ENCODE measurements around the gene KRTAP4-8. TPM values are rescaled to one million over a fixed set of nuclear protein-coding genes. Genes with fewer than 3 reads are reported as not detected.
"Not testable (repeated sequence)": the region's sequence is repeated elsewhere in the genome, so short reads cannot be mapped to it uniquely, and the experiment has no call there.

Gene KRTAP4-8
- total RNA-seq, 1 donor from 2014 or later = not detected

DNA sequence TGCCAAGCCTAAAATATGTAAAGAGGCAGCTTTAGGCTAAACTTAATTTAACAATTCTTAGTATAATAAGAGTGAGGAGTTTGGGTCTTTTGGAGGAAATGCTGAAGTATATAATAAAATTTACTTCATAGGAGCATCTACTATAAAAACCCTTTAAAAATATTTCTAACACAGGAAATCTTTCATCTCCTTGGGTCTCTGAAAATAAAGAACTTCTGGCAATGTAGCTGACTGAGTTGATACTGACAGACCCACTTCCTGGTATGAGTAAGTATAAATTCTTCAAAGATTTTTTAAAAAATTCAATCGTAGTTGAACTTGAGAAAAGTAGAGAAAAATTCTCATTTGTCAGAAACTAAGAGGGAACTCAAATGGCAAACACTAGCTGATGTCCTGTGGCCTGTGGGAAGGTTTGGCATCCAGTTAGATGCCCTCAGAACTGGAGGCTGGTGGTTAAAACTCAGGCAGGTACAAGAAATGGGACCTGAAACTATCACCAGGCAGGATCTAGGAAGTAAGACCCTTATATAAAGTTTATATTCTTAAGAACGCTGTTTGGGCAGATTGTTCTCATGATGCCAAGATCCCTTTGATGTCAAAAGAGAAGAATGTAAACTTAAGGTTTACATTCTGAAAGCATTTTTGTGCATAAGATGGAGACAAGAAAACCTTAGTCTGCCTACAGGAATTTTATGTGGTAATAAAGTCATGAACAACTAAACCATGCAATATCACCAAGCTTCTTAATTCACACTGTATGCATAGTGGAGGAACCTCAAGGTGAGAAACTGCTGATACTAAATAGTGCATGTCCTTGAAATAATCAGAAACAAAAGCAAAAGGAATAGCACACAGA, 36.2 kb upstream of the KRTAP4-8 start:
- no peak overlapping the region for H3K27ac Mint-ChIP-seq (ENCODE audit: unreplicated experiment)

GRCh38 chr17:41131979-41132378, 34.0 kb upstream of the KRTAP4-8 start:
- Mint-ChIP-seq H3K4me3 (ENCODE audit: unreplicated experiment) (no peak overlapping the region), H3K27me3 (ENCODE audit: unreplicated experiment) (no peaks in the 10 kb centered on the region), H3K9me3 (ENCODE audit: unreplicated experiment) (no peaks in the 10 kb centered on the region), H3K4me1 (ENCODE audit: unreplicated experiment) (no peaks in the 10 kb centered on the region), H3K36me3 (ENCODE audit: low read depth, unreplicated experiment) (no peaks in the 10 kb centered on the region), H3K27ac (ENCODE audit: unreplicated experiment) (no peak overlapping the region)
- DNase-seq (ENCODE audit: low spot score) = no peak
- TF ChIP-seq CTCF (IDR thresholded peaks at IDR 0.05; ENCODE audit: unreplicated experiment) = no peak

More for the DNA sequence above, 36.2 kb upstream of the KRTAP4-8 start:
- Mint-ChIP-seq H3K9me3 (ENCODE audit: unreplicated experiment) (no peaks in the 10 kb centered on the region), H3K4me3 (ENCODE audit: unreplicated experiment) (no peak overlapping the region), H3K4me1 (ENCODE audit: unreplicated experiment) (no peaks in the 10 kb centered on the region), H3K36me3 (ENCODE audit: low read depth, unreplicated experiment) (no peaks in the 10 kb centered on the region), H3K27me3 (ENCODE audit: unreplicated experiment) (no peaks in the 10 kb centered on the region)
- TF ChIP-seq CTCF (IDR thresholded peaks at IDR 0.05; ENCODE audit: unreplicated experiment) = no peak
- DNase-seq (ENCODE audit: low spot score) = no peak

DNA sequence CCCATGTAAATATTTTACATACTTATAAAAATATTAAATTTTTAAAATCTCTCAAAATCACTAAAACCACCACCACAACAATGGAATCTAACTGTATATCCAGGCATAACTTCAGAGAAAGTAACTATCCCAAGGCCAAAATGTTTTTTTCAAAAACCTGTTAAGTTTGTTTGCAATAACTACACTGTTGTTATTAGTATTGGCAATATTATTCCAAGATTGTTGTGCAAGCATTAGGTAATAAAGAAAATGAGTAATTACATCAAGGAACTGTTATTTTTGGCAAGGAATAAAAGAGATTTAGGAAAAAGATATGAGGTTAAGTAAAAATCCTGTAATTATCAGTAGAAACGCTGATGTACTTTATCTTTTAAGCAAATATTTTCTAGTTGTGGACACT, 29.4 kb upstream of the KRTAP4-8 start:
- no peak for TF ChIP-seq CTCF (IDR thresholded peaks at IDR 0.05; ENCODE audit: unreplicated experiment)
- H3K4me1 Mint-ChIP-seq (ENCODE audit: unreplicated experiment) = no peaks in the 10 kb centered on the region
- H3K27me3 Mint-ChIP-seq (ENCODE audit: unreplicated experiment) = no peaks in the 10 kb centered on the region
- no peak for DNase-seq (ENCODE audit: low spot score)
- H3K27ac Mint-ChIP-seq (ENCODE audit: unreplicated experiment) = no peak overlapping the region
- H3K4me3 Mint-ChIP-seq (ENCODE audit: unreplicated experiment) = no peak overlapping the region
- H3K36me3 Mint-ChIP-seq (ENCODE audit: low read depth, unreplicated experiment) = no peaks in the 10 kb centered on the region
- H3K9me3 Mint-ChIP-seq (ENCODE audit: unreplicated experiment) = no peaks in the 10 kb centered on the region

DNA sequence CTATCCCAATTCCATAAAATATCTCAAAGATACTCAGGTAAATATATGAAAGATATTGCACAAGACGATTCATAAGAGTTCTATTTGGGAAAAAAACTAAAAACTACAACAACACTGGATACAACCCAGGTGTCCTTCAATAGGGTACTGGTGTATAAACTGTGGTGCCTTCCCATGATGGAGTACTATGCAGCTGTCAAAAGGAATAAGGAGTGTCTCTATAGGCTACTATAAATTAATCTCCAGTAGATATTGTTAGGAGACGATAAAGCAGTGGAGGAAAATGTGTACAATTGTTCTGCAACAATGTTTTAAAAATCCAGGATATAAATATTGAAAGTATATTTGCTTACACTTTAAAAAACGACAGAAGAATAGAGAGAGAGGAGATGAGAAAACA, 28.5 kb upstream of the KRTAP4-8 start:
- no peaks in the 10 kb centered on the region for H3K36me3 Mint-ChIP-seq (ENCODE audit: low read depth, unreplicated experiment)
- no peak for DNase-seq (ENCODE audit: low spot score)
- TF ChIP-seq CTCF (IDR thresholded peaks at IDR 0.05; ENCODE audit: unreplicated experiment) = no peak
- no peaks in the 10 kb centered on the region for H3K9me3 Mint-ChIP-seq (ENCODE audit: unreplicated experiment)
- H3K4me3 Mint-ChIP-seq (ENCODE audit: unreplicated experiment) = no peak overlapping the region
- no peaks in the 10 kb centered on the region for H3K4me1 Mint-ChIP-seq (ENCODE audit: unreplicated experiment)
- H3K27me3 Mint-ChIP-seq (ENCODE audit: unreplicated experiment) = no peaks in the 10 kb centered on the region
- H3K27ac Mint-ChIP-seq (ENCODE audit: unreplicated experiment) = no peak overlapping the region

DNA sequence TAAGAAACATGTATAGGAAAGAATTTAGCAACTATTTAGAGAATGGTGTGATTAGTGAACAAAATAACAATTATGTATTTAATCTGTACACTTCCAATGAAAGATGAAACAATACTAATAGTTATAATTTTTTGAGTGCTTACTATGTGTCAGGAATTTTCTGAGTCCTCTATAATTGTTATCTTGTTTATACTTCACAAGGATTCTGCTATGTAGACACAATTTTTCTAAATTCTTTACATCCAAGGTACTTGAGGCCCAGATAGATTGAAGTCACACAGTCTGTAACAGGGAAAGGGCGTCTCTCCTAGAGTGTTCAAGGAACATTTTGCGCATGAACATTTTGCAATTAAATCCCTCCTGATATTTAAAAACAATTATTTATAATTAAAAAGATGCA, 27.1 kb upstream of the KRTAP4-8 start:
- Mint-ChIP-seq H3K4me3 (ENCODE audit: unreplicated experiment) (no peak overlapping the region), H3K27me3 (ENCODE audit: unreplicated experiment) (no peaks in the 10 kb centered on the region), H3K36me3 (ENCODE audit: low read depth, unreplicated experiment) (no peaks in the 10 kb centered on the region), H3K9me3 (ENCODE audit: unreplicated experiment) (no peaks in the 10 kb centered on the region), H3K27ac (ENCODE audit: unreplicated experiment) (no peak overlapping the region), H3K4me1 (ENCODE audit: unreplicated experiment) (peaks cover 4% of the 10 kb centered on the region)
- no peak for DNase-seq (ENCODE audit: low spot score)
- TF ChIP-seq CTCF (IDR thresholded peaks at IDR 0.05; ENCODE audit: unreplicated experiment) = no peak

- not testable (repeated sequence) for H3K4me1 Mint-ChIP-seq (ENCODE audit: unreplicated experiment); H3K9me3 Mint-ChIP-seq (ENCODE audit: unreplicated experiment); H3K27ac Mint-ChIP-seq (ENCODE audit: unreplicated experiment); H3K27me3 Mint-ChIP-seq (ENCODE audit: unreplicated experiment); DNase-seq (ENCODE audit: low spot score); H3K36me3 Mint-ChIP-seq (ENCODE audit: low read depth, unreplicated experiment); H3K4me3 Mint-ChIP-seq (ENCODE audit: unreplicated experiment)
Observed at GRCh38 chr17:41123991-41124371, 26.0 kb upstream of the KRTAP4-8 start, which contains the start of gene KRTAP4-12. Gene KRTAP4-12 (minus strand): TSS chr17:41124182. CDS start chr17:41124122, 60 bp downstream.

GRCh38 chr17:41123292-41123990, 25.5 kb upstream of the KRTAP4-8 start:
- not testable (repeated sequence) for DNase-seq (ENCODE audit: low spot score); H3K4me3 Mint-ChIP-seq (ENCODE audit: unreplicated experiment); H3K27me3 Mint-ChIP-seq (ENCODE audit: unreplicated experiment); H3K9me3 Mint-ChIP-seq (ENCODE audit: unreplicated experiment); H3K27ac Mint-ChIP-seq (ENCODE audit: unreplicated experiment); H3K36me3 Mint-ChIP-seq (ENCODE audit: low read depth, unreplicated experiment); H3K4me1 Mint-ChIP-seq (ENCODE audit: unreplicated experiment)
